ENCODE measurements around the gene AANAT.
"Not testable (repeated sequence)": the region's sequence is repeated elsewhere in the genome, so short reads cannot be mapped to it uniquely, and the experiment has no call there.

AANAT gene

DNA sequence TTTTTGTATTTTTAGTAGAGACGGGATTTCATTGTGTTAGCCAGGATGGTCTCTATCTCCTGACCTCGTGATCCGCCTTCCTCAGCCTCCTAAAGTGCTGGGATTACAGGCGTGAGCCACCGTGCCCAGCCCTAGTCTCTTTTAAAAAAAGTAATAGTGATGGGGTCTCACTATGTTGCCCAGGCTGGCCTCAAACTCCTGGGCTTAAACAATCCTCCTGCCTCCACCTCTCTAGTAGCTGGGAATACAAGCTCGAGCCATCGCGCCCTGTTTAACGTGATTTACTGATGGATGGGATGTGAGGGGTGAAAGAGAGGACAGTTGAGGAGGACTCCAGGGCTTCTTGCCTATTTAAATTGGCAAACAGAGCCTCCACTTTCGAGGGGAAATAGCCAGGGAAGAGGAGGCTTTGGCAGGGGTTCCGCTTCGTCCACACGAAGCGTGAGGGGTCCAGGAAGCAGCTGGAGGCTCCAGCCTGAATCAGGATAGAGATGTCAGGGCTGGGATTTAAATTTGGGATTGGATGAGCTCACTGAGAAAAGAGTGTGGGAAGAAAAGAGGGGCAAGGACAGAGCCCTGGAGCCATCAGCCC lies 41.2 kb downstream of the AANAT start:
- FAIRE-seq: not testable (repeated sequence)

DNA sequence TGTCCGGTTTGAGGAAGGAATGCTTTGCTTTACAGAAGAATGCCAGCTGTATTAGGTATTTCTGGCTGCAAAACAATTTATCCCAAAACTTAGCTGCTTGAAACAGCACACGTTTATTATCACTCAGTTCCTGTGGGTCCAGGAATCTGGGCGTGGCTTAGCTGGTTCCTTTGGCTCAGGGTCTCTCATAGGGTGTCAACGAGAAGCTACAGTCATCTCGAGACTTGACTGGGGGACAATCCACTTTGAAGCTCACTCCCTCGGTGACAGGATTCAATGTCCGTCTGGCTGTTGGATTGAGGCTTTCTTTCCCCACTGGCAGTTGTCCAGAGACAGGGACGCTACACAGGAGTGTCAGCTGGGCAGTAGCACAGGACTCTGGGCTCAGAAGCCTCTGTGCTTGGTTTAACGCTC lies 43.4 kb downstream of the AANAT start:
- no peak for FAIRE-seq

DNA sequence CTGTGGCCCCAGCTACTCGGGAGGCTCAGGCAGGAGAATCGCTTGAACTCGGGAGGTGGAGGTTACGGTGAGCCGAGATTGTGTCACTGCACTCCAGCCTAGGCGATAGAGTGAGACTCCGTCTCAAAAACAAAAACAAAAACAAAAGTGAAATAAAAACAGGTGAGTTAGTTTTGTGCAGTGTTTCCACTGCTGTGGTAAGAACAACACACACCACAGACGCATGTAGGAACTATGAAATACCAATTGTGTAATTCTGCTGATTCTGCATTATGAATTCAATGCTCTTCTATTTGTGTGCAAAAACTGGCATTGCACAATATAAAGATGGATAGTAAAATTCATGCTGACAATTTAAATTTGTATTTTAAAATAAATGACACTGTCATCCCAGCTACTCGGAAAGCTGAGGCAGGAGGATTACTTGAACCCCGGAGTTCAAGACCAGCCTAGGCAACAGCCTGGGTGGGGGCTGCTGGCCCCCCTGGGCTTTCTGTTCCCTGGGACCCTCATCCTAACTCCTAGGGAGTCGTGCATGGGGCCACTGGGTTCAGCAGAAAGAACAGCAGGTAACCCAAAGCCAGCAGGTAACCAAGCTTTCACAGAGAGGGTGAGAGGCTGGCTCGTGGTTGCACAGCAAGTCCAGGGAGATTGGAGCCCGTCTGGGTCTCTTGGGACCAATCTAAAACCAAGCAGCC lies 44.4 kb downstream of the AANAT start:
- no peak for FAIRE-seq

DNA sequence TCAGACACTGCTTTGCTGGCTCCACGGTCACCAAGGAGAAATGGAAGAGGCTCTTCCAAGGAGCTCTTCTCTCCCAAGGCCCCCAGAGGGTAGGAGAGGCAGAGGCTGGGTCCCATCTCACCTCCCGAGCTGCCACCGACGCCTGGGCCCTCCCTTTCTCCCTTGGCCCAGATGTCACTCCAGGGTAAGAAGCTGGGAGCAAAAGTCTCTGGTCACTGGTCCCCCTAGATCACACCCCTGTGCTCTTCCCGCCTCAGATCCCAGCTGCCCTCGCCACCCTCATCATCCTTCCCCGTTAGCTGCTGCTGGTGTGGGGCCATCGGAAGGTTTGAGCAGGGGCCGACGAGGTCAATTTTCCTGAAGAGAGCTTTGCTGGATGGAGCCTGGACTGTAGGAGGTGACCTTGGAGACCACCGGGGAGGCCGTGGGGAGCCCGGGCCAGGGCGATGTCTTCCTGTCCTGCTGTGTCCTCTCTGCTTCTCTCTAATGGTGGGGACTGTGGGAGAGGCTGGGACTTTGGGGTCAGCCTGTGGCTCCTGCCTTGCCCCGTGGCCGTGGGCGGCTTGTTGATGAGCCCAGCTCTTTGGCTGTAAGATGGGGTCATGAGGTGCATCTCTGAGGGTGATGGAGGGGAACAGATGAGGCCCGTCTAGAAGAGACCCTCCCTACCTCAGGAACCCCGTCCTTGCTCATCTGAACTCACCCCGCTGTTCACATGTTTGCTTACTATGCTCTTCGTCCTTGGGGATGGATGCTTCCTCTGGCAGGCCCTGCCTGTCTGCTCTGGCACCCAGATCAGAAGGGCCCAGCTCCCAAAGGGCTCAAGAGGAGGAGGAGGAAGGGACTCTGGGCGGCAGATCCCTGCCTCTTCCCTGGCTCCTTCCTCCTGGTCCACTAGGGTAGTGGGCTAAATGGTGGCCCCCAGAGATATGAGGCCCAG lies 45.2 kb downstream of the AANAT start:
- no peak for FAIRE-seq

DNA sequence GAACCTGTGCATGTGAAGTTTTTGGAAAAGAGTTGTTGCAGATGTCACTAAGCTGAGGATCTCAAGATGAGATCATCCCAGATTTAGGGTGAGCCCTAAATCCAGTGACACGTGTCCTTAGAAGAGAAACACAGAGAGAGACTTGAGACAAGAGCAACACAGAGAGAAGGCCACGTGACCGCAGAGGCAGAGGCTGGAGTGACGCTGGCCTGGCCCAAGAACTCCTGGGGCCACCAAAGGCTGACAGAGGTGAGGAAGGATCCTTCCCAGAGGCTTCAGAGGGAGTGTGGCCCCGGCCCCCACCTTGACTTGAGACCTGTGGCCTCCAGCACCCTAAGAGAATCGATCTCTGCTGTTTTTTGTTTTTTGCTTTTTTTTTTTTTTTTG lies 45.9 kb downstream of the AANAT start:
- no peak for FAIRE-seq

DNA sequence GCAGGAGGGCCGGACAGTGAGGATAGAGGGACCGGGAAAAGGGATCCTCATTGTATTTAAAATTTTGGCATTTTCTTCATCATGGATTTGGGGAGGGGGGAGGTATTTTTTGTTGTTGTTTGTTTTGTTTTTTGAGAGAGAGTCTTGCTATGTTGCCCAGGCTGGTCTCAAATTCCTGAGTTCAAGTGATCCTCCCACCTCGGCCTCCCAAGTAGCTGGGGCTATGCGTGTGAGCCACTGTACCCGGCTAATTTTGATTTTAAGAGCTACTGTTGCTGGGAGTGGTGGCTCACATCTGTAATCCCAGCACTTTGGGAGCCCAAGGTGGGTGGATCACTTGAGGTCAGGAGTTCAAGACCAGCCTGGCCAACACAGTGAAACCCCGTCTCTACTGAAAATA lies 47.0 kb downstream of the AANAT start:
- FAIRE-seq: not testable (repeated sequence)

DNA sequence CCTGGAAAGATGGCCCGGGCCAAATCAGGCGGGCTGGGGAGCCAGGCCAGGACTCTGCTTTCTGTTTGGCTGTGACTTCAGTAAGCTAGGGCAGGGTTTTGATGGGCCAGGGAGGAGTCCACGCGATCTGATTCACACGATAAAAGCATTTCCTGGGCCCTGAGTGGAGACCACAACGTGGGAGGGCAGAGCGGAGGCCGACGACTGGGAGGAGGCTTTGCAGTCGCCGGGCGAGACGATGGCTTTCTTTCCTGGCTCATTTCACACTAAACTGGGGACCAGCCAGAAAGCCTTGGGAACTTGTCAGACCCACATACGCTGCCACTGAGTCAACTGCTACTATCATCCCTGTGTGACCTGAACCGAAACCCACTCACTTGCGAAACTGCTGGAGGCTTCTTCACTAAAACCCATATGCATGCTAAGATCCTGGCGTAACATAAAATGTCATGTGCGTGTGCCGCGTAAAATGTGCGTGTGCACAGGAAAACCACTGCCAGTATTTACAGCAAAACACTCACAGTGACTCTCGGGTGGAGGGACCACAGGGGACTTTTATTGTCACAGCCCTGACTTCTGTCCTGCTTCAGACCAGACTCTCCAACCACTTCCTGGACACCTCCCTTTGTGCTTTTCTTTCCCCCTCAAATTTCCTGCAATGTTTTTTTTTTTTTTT lies 48.0 kb downstream of the AANAT start:
- no peak for FAIRE-seq

DNA sequence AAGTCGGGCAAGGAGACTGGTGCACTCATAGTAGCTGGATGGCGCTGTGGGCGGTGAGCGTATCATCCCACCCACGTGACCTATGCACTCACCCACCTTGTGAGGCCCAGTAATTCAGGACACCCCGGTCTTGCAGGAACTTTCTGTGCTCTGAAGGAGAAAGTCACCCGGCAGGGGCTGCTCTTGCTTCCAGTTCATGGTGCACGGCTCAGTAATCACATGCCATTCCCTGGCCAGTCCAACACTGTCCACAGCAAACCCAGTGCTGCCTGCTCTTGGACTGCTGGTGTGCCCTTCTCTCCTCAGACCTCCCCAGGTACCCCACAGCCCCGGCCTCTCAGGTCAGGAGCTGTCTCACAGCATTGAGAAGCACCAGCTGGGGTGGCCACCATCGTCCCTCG lies 50.2 kb downstream of the AANAT start:
- no peak for FAIRE-seq

DNA sequence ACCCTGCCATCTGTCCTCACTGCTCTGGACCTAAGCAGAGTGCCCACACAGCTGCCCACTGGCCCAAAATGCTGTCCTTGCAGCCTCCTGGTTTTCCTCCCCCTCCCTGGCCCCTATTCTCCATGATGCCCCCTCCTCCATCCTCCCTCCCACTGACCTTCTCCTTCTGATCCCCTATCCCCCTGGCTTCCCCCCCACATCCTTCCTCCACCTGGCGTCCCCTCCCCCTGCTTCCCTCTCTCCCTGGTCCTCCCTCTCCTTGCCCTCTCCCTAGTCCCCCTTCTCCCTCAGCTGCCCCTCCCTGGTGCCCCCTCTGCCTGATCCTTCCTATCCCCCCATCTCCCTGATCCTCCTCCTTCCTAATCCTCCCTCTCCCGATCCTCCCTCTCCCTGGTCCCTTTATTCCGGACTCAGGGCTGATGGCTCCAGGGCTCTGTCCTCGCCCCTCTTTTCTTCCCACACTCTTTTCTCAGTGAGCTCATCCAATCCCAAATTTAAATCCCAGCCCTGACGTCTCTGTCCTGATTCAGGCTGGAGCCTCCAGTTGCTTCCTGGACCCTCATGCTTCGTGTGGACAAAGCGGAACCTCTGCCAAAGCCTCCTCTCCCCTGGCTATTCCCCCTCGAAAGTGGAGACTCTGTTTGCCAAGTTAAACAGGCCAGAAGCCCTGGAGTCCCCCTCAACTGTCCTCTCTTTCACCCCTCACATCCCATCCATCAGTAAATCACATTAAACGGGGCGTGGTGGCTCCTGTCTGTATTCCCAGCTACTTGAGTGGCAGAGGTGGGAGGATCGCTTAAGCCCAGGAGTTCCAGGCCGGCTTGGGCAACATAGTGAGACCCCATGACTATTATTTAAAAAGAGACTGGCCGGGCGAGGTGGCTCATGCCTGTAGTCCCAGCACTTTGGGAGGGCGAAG lies 51.9 kb downstream of the AANAT start:
- FAIRE-seq: no peak

All from G401.6 (cell line).